Thyroid gland (tissue), 4 donors: ENCODE measurements around the gene ATXN7L1.

Experiments
- CTCF ChIP-seq, 6 experiments: fragments of 200-600 bp in 3 of 6; fragments of 450-650 bp in 3 of 6; sonication (generic) in 3 of 6; IDR thresholded peaks; one replicate each; pipeline ENCODE4 v1.5.1; 2016 to 2019; ENCODE audit warnings: antibody characterized with exemption in 6 of 6, mild to moderate bottlenecking in 2 of 6, inconsistent platforms in 1 of 6, moderate library complexity in 1 of 6
- POLR2A ChIP-seq, 2 donors: fragments of 450-650 bp; IDR thresholded peaks; one replicate each; pipeline ENCODE4 v1.6.1; 2017; ENCODE audit warnings: antibody characterized with exemption in 2 of 2, mild to moderate bottlenecking in 2 of 2, moderate library complexity in 1 of 2

- TF ChIP-seq POLR2A (IDR thresholded peaks at IDR 0.05) = no peak
- no peak for TF ChIP-seq CTCF (IDR thresholded peaks at IDR 0.05)
Observed at GRCh38 chr7:105849122-105849855, 27.1 kb downstream of the ATXN7L1 start.
